Spleen (tissue), 13 donors: Measurements from ENCODE around the gene GRAMD1B. TPM values are rescaled to one million over a fixed set of nuclear protein-coding genes. Genes with fewer than 3 reads are reported as not detected.

Experiments used
- DNase-seq: peaks from one replicate; pipeline ENCODE4 v3.0.0-alpha.2; 2020
- H3K27ac ChIP-seq, 8 donors: fragments of 200-600 bp; sonication (generic) in 7 of 8; 1 replicate in 4 of 8; 2 replicates in 4 of 8; pipeline versions ENCODE4 v1.5.0 to v1.8.0; 2016 to 2021; ENCODE audit warnings: inconsistent platforms in 4 of 8, mild to moderate bottlenecking in 4 of 8, moderate library complexity in 1 of 8
- H3K27me3 ChIP-seq, 7 donors: fragments of 200-600 bp; sonication (generic) in 6 of 7; replicated peaks in 1 of 7; 1 replicate in 4 of 7; 2 replicates in 3 of 7; pipeline versions ENCODE4 v1.5.0 to v1.8.0; 2016 to 2021; ENCODE audit warnings: inconsistent platforms in 3 of 7, mild to moderate bottlenecking in 1 of 7
- H3K36me3 ChIP-seq, 6 donors: fragments of 200-600 bp; sonication (generic) in 5 of 6; 1 replicate in 4 of 6; 2 replicates in 2 of 6; pipeline versions ENCODE4 v1.5.0 to v1.8.0; 2016 to 2021; ENCODE audit warnings: inconsistent platforms in 2 of 6
- H3K4me1 ChIP-seq, 6 donors: fragments of 200-600 bp; sonication (generic) in 5 of 6; 1 replicate in 3 of 6; 2 replicates in 3 of 6; pipeline versions ENCODE4 v1.5.0 to v1.8.0; 2016 to 2021; ENCODE audit warnings: inconsistent platforms in 3 of 6
- H3K4me3 ChIP-seq, 8 donors: fragments of 200-600 bp; sonication (generic) in 7 of 8; 1 replicate in 4 of 8; 2 replicates in 4 of 8; pipeline versions ENCODE4 v1.5.0 to v1.8.0; 2016 to 2021; ENCODE audit warnings: inconsistent platforms in 4 of 8, mild to moderate bottlenecking in 4 of 8, moderate library complexity in 2 of 8
- H3K9me3 ChIP-seq, 8 donors: fragments of 200-600 bp; sonication (generic) in 7 of 8; 1 replicate in 4 of 8; 2 replicates in 4 of 8; pipeline versions ENCODE4 v1.5.0 to v1.8.0; 2016 to 2021; ENCODE audit warnings: inconsistent platforms in 4 of 8
- POLR2A ChIP-seq, 3 donors: fragments of 450-650 bp; IDR thresholded peaks; one replicate each; pipeline ENCODE4 v1.5.1; 2017; ENCODE audit warnings: antibody characterized with exemption in 3 of 3, mild to moderate bottlenecking in 1 of 3
- POLR2AphosphoS5 ChIP-seq, 3 donors: sonication (generic); formaldehyde crosslinking; IDR thresholded peaks; one replicate each; pipeline ENCODE4 v1.5.1; 2017; ENCODE audit warnings: antibody characterized with exemption in 3 of 3
- WGBS, 5 donors: extraction: QIAGEN DNeasy Blood & Tissue Kit in 3 of 5; methylation state at CpG; one replicate each; pipeline versions ENCODE4 v1.1.5 to v1.1.7; 2013 to 2018; 5-methylcytosine and 5-hydroxymethylcytosine counted together
- intact Hi-C: fragments of 100-400 bp; cut with DNase I; formaldehyde crosslinking; loops from one replicate; pipeline ENCODE4 v1.15.0; 2023; ENCODE audit warnings: low total_unique reads
- long read RNA-seq, 2 donors: transcript quantifications; one replicate each; lab custom pipeline, GENCODE V29; 2026
- polyA plus RNA-seq, 3 donors: library from polyadenylated mRNA; stranded (reverse); fragments of 200-250 nt; gene quantifications; one replicate each; pipeline ENCODE4 v1.2.1, GENCODE V29; 2013
- total RNA-seq, 7 donors: library from RNA; depleted of rRNA in 3 of 7; stranded (reverse); fragments of >200 nt in 3 of 7; fragmentation: NEBNext Ultra II Directional in 4 of 7; extraction: Animal tissue kit (Norgen Biotek cat#: 25700) in 4 of 7; gene quantifications; one replicate each; pipeline versions ENCODE4 v1.1.0 to v1.2.1, GENCODE V29; 2016 to 2021
- TF ChIP-seq, protein P1 (sequence below), 11 experiments: fragments of 200-600 bp in 7 of 11; fragments of 450-650 bp in 4 of 11; sonication (generic) in 4 of 11; IDR thresholded peaks in 8 of 11; conservative IDR thresholded peaks in 3 of 11; 1 replicate in 7 of 11; 2 replicates in 4 of 11; pipeline versions ENCODE4 v1.4.0 to v1.8.0; 2016 to 2021; ENCODE audit warnings: antibody characterized with exemption in 11 of 11, inconsistent platforms in 4 of 11, mild to moderate bottlenecking in 1 of 11
- donor health status: healthy with polysubstance abuse.
- donor health status: DM: no; HTN: no; CAD: no; lungs with moderate emphysema.
- donor health status: DM: no; HTN: no; CAD: no.
- donor health status: Bipolar disorder and iron deficiency.
- donor health status: healthy.
- donor health status: DM: no; HTN: no; CAD: no.
- donor health status: DM: yes; HTN: yes; CAD: no.

Gene GRAMD1B
- total RNA-seq (10 to 100 TPM in 4 of 7 donors, 1 to 10 TPM in 3; 5.5 to 15.6 (median 11.1) TPM), polyA plus RNA-seq (1 to 10 TPM; 1.7 to 2.4 (median 1.7) TPM)
- long read RNA-seq, donor 1, partial matches to known transcripts, result 0 of 3 reads
- long read RNA-seq, donor 1, other reads (novel, unspliced or antisense), result 0 of 3 reads
- long read RNA-seq, donor 2, result 0 reads

DNA sequence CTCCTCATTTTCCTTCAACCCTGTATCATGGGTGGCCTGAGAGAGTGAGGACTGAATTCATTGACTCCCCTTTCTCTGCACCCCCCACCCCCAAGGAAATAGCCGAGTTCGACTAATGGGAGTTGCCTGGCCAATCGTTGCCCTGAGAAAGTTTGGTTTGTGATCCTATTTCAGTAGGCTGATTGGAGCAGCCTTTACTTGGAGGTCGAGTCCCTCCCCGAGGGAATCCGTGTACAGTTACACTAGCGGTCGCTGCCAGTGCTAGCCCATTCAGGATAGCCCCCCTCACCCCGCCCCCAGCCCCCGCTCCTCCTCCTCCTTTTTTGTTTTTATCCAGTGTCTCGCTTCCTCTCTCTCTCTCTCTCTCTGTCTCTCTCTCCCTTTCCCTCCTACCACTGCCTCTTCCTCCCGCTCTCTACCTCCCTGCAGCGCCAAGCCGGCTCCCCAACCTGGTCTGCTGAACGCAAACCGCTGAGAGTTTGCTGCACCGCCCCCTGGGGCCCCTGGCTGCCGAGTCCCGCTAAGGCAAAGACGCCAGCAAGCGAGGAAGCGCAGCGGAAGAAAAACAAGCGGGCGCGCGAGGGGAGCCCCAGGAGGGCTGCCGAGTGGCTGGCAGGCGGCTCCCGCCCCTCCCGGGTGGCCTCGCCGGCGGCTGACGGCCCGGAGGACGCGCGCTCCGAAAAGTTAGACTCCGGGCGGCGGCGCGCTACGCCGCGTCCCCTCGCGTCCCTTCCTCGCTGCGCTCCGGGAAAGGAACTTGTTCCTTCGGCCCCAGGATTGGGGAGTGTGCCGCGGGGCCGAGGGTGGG is at the start of gene GRAMD1B:
TSS of gene GRAMD1B (plus strand) at position 357 of the 808 bp plus-strand sequence. CDS start 524 bp downstream, outside the sequence.
- Histone ChIP-seq H3K27me3 (peaks cover 0 to 42% (median 17%) of the 10 kb centered on the region in 7 donors), H3K4me1 (peaks cover 6 to 44% (median 24%) of the 10 kb centered on the region in 6 donors), H3K36me3 (no peaks in the 10 kb centered on the region), H3K4me3 (peak within 1 kb of the TSS; percentile 52 to 85 (median 62)), H3K27ac (peak within 1 kb of the TSS; percentile 63 to 91 (median 83)), H3K9me3 (no peaks in the 10 kb centered on the region)
- intact Hi-C loops, result no loop called here
- DNase-seq, result peak; percentile 91
- TF ChIP-seq POLR2A (IDR thresholded peaks at IDR 0.05), result no peak
- TF ChIP-seq, protein P1, sequence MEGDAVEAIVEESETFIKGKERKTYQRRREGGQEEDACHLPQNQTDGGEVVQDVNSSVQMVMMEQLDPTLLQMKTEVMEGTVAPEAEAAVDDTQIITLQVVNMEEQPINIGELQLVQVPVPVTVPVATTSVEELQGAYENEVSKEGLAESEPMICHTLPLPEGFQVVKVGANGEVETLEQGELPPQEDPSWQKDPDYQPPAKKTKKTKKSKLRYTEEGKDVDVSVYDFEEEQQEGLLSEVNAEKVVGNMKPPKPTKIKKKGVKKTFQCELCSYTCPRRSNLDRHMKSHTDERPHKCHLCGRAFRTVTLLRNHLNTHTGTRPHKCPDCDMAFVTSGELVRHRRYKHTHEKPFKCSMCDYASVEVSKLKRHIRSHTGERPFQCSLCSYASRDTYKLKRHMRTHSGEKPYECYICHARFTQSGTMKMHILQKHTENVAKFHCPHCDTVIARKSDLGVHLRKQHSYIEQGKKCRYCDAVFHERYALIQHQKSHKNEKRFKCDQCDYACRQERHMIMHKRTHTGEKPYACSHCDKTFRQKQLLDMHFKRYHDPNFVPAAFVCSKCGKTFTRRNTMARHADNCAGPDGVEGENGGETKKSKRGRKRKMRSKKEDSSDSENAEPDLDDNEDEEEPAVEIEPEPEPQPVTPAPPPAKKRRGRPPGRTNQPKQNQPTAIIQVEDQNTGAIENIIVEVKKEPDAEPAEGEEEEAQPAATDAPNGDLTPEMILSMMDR (IDR thresholded peaks at IDR 0.05 in 8 of 11, conservative IDR thresholded peaks at IDR 0.05 in 3 of 11), result peak in 2 of 11 experiments; percentile 12 to 24
- peak in 2 of 3 donors; percentile 13 to 39 for TF ChIP-seq POLR2AphosphoS5 (IDR thresholded peaks at IDR 0.05)
- 1% methylated on average over 21 to 57 of the region's 57 CpGs for WGBS, 5 donors

DNA sequence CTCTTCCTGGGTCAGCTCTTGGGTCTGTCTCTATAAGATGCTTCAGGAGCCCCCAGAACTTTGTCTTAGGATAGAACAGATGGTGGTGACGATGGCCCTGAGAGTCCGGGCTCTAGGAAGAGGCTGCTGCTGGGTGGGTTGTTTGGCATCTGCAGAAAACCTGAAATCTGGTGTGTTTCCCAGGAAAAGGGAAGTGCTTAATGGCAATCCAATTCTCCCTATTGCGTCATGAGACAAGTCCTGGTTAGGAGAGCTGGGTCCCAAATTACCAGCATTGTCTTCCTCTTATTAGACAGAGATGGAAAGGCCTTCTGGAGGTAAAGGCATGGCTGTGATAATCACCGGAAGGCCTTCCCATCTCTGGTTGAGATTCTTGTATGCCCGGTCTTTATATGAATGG is 48.9 kb upstream of the GRAMD1B start:
- WGBS, 5 donors, result 88 to 94% (median 92%) methylated on average over 5 of the region's 5 CpGs
- H3K4me3 ChIP-seq, result no peak overlapping the region
- H3K4me1 ChIP-seq, result peaks cover 0 to 4% (median 0%) of the 10 kb centered on the region in 6 donors
- no peaks in the 10 kb centered on the region for H3K27me3 ChIP-seq
- H3K27ac ChIP-seq, result no peak overlapping the region
- H3K36me3 ChIP-seq, result no peaks in the 10 kb centered on the region
- TF ChIP-seq POLR2A (IDR thresholded peaks at IDR 0.05) (no peak), POLR2AphosphoS5 (IDR thresholded peaks at IDR 0.05) (no peak)
- H3K9me3 ChIP-seq, result no peaks in the 10 kb centered on the region
- intact Hi-C loops, result no loop called here
- no peak for DNase-seq

DNA sequence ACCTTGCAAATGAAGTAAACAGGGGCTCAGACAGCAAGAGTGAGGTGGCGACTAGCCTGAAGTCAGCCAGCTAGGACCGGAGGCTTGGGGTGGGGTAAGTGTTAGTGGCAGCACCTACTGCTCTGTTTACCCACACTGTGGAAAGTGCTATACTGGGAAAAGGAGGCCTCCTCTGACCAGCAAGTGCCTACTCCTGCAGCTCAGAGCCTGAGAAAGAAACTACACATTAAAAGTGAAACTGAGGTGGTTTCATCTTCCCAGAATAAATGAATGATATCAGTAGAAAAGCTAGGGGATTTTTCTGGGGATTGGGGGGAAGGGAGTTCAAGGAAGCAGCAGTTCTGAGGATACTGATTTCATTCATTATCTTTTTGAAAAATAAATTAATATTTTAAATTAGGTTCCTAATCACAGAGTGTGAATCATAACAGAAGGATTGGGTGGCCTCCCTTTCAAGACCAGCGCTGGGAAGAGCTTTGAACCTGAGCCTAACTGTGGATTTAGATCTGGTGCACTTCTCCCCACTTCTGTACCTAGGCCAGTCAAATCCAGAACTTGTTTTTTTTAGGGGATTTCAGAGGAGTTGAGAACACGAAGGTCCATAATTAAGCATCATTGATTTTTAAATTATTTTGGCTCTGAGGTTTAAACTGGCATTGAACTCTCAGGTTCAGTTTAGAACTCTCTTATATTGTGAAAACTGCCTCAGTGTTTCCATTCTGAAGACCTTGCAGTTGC is 48.1 kb upstream of the GRAMD1B start:
- Histone ChIP-seq H3K4me3 (no peak overlapping the region), H3K36me3 (no peaks in the 10 kb centered on the region), H3K4me1 (peaks cover 0 to 4% (median 0%) of the 10 kb centered on the region in 6 donors), H3K27me3 (no peaks in the 10 kb centered on the region), H3K9me3 (no peaks in the 10 kb centered on the region), H3K27ac (no peak overlapping the region)
- intact Hi-C loops, result no loop called here
- TF ChIP-seq, protein P1 (IDR thresholded peaks at IDR 0.05 in 8 of 11, conservative IDR thresholded peaks at IDR 0.05 in 3 of 11), result no peak
- no peak for TF ChIP-seq POLR2AphosphoS5 (IDR thresholded peaks at IDR 0.05)
- no peak for TF ChIP-seq POLR2A (IDR thresholded peaks at IDR 0.05)
- no peak for DNase-seq
- 60 to 75% (median 71%) methylated on average over 4 of the region's 4 CpGs for WGBS, 5 donors

DNA sequence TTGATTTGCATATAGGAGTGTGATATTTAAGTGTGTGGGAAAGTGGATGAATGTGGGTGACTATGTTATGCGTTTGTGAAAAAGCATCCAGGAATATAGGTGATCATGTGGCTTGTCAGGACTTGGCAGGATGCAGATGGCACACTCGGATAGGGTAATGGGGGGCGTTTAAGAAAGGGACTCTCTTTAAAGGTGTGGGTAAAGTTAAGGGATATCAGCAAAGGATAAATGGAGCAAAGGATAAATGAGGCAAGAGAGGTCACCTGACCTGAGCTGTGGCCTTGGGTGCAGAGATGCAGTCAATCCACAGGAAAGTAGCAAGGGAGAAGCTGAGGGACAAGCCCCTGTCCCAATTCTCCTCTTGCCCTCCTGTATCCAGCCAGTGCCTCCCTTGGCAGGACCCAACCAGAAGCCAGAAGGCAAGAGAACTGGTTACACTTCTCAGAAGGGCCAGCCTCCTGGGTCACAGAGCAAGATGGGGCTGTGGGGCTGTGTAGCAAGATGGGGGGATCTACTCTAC is 47.5 kb upstream of the GRAMD1B start:
- TF ChIP-seq POLR2AphosphoS5 (IDR thresholded peaks at IDR 0.05) (no peak), POLR2A (IDR thresholded peaks at IDR 0.05) (no peak)
- TF ChIP-seq, protein P1 (IDR thresholded peaks at IDR 0.05 in 8 of 11, conservative IDR thresholded peaks at IDR 0.05 in 3 of 11), result no peak
- intact Hi-C loops, result no loop called here
- Histone ChIP-seq H3K27me3 (no peaks in the 10 kb centered on the region), H3K9me3 (no peaks in the 10 kb centered on the region), H3K27ac (no peak overlapping the region), H3K4me1 (peaks cover 0 to 4% (median 0%) of the 10 kb centered on the region in 6 donors), H3K4me3 (no peak overlapping the region), H3K36me3 (no peaks in the 10 kb centered on the region)
- 57 to 78% (median 71%) methylated on average over 3 of the region's 3 CpGs for WGBS, 5 donors
- no peak for DNase-seq
